H1 (cell line): ENCODE results near the gene PRSS12. TPM values are rescaled to one million over a fixed set of nuclear protein-coding genes. Genes with fewer than 3 reads are reported as not detected.

Experiments used
- RAD21 ChIP-seq, 2 experiments: IDR thresholded peaks in 1 of 2; conservative IDR thresholded peaks in 1 of 2; 2 replicates each; pipeline ENCODE4 v1.6.1; 2011; ENCODE audit warnings: low read depth in 2 of 2, low read length in 2 of 2, improper control_type of control experiment in 1 of 2, inconsistent platforms in 1 of 2, mild to moderate bottlenecking in 1 of 2, moderate library complexity in 1 of 2
- polyA plus RNA-seq, 7 experiments: library from polyadenylated mRNA; depleted of rRNA in 3 of 7; stranded (reverse) in 5 of 7; unstranded in 2 of 7; fragments of >200 nt in 5 of 7; fragments of 200-250 nt in 2 of 7; gene quantifications; 1 replicate in 5 of 7; 2 replicates in 1 of 7; 4 replicates in 1 of 7; pipeline versions ENCODE4 v1.2.1 to v1.2.3, GENCODE V29; 2011 to 2013; ENCODE audit warnings: missing spikeins in 2 of 7, mixed read lengths in 2 of 7
- total RNA-seq: library from RNA; stranded (reverse); fragmentation: NEBNext Ultra II Directional; extraction: Animal tissue kit (Norgen Biotek cat#: 25700); gene quantifications from 2 replicates; pipeline ENCODE4 v1.2.1, GENCODE V29; 2021

Gene PRSS12
- total and polyA plus RNA-seq, 2 of the 8 experiments (the other 6 are each of a cell fraction or from before 2014, with no cell fraction given): 2.6 to 9.3 TPM

GRCh38 chr4:118280501-118281218 lies 72.1 kb downstream of the PRSS12 start (continued):
- TF ChIP-seq RAD21 (IDR thresholded peaks at IDR 0.05 in 1 of 2, conservative IDR thresholded peaks at IDR 0.05 in 1 of 2; ENCODE audit: low read depth in 2 of 2, low read length in 2 of 2): peak; percentile 84 to 88
